Loucy (cell line): ENCODE data around the gene MMP17.

ENCODE experiments used
- CTCF ChIP-seq: fragments of 200-600 bp; sonication (generic); conservative IDR thresholded peaks from 2 replicates; pipeline ENCODE4 v1.5.1; 2014; ENCODE audit warnings: mild to moderate bottlenecking, antibody characterized with exemption, low read length
- EZH2phosphoT487 ChIP-seq: fragments of 200-600 bp; IDR thresholded peaks from 2 replicates; pipeline ENCODE4 v1.6.1; 2018; ENCODE audit warnings: antibody characterized with exemption, mild to moderate bottlenecking, moderate library complexity, borderline replicate concordance

- no peak for TF ChIP-seq CTCF
- TF ChIP-seq EZH2phosphoT487 = no peak
Measured at GRCh38 chr12:131862994-131863710, 35.0 kb downstream of the MMP17 start.
